ENCODE results near the gene TRAIP.

TRAIP gene

GRCh38 chr3:49842843-49843517 lies 13.4 kb downstream of the TRAIP start:
- Mint-ChIP-seq H3K4me3 (no peak overlapping the region), H3K27ac (peak overlapping the region; percentile 50), H3K36me3 (ENCODE audit: low read depth) (peaks cover 25% of the 10 kb centered on the region), H3K9me3 (no peaks in the 10 kb centered on the region), H3K4me1 (peaks cover 8% of the 10 kb centered on the region), H3K27me3 (ENCODE audit: low read depth, poor library complexity) (peaks cover 2% of the 10 kb centered on the region)
- TF ChIP-seq, protein P1, sequence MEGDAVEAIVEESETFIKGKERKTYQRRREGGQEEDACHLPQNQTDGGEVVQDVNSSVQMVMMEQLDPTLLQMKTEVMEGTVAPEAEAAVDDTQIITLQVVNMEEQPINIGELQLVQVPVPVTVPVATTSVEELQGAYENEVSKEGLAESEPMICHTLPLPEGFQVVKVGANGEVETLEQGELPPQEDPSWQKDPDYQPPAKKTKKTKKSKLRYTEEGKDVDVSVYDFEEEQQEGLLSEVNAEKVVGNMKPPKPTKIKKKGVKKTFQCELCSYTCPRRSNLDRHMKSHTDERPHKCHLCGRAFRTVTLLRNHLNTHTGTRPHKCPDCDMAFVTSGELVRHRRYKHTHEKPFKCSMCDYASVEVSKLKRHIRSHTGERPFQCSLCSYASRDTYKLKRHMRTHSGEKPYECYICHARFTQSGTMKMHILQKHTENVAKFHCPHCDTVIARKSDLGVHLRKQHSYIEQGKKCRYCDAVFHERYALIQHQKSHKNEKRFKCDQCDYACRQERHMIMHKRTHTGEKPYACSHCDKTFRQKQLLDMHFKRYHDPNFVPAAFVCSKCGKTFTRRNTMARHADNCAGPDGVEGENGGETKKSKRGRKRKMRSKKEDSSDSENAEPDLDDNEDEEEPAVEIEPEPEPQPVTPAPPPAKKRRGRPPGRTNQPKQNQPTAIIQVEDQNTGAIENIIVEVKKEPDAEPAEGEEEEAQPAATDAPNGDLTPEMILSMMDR (IDR thresholded peaks at IDR 0.05) = no peak
- DNase-seq = no peak

- TF ChIP-seq, protein P1 (IDR thresholded peaks at IDR 0.05) = no peak
- Mint-ChIP-seq H3K27me3 (ENCODE audit: low read depth, poor library complexity) (peaks cover 2% of the 10 kb centered on the region), H3K27ac (no peak overlapping the region), H3K4me1 (peaks cover 8% of the 10 kb centered on the region), H3K36me3 (ENCODE audit: low read depth) (peaks cover 26% of the 10 kb centered on the region), H3K4me3 (no peak overlapping the region), H3K9me3 (no peaks in the 10 kb centered on the region)
- DNase-seq = no peak
Measured at GRCh38 chr3:49841806-49842205, 14.6 kb downstream of the TRAIP start.

- TF ChIP-seq, protein P1 (IDR thresholded peaks at IDR 0.05) = peak; percentile 29
- peaks cover 8% of the 10 kb centered on the region for H3K4me1 Mint-ChIP-seq
- peak overlapping the region; percentile 90 for H3K27ac Mint-ChIP-seq
- H3K27me3 Mint-ChIP-seq (ENCODE audit: low read depth, poor library complexity) = peaks cover 2% of the 10 kb centered on the region
- DNase-seq = peak; percentile 26
- peaks cover 32% of the 10 kb centered on the region for H3K36me3 Mint-ChIP-seq (ENCODE audit: low read depth)
- no peak overlapping the region for H3K4me3 Mint-ChIP-seq
- no peaks in the 10 kb centered on the region for H3K9me3 Mint-ChIP-seq
Measured at GRCh38 chr3:49841126-49841696, 15.2 kb downstream of the TRAIP start.

DNA sequence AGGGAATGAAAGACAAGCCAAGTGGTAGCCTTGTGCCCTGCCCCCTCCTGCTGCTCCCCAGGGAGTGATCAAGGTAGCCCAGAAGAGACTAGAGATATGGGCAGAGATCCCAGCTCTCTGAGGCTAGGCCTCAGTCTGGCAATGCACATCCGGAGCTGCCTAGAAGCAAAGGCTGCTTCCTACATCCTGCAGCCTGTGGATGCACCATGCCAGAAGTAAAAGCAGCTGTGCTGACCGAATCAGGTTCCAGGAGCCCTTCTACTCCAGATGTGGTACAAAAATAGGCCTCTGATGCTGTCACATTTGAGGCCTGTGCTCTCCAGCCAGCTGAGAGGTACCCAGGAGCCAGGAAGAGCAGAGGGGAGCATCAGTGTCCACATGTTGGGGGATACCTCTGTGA lies 16.0 kb downstream of the TRAIP start:
- H3K27me3 Mint-ChIP-seq (ENCODE audit: low read depth, poor library complexity) = peaks cover 2% of the 10 kb centered on the region
- TF ChIP-seq, protein P1 (IDR thresholded peaks at IDR 0.05) = no peak
- H3K4me1 Mint-ChIP-seq = peaks cover 8% of the 10 kb centered on the region
- H3K4me3 Mint-ChIP-seq = no peak overlapping the region
- H3K27ac Mint-ChIP-seq = no peak overlapping the region
- no peaks in the 10 kb centered on the region for H3K9me3 Mint-ChIP-seq
- DNase-seq = no peak
- peaks cover 31% of the 10 kb centered on the region for H3K36me3 Mint-ChIP-seq (ENCODE audit: low read depth)

- H3K4me1 Mint-ChIP-seq = peaks cover 8% of the 10 kb centered on the region
- H3K36me3 Mint-ChIP-seq (ENCODE audit: low read depth) = peaks cover 36% of the 10 kb centered on the region
- DNase-seq = peak; percentile 81
- H3K9me3 Mint-ChIP-seq = no peaks in the 10 kb centered on the region
- TF ChIP-seq, protein P1 (IDR thresholded peaks at IDR 0.05) = peak; percentile 84
- peaks cover 2% of the 10 kb centered on the region for H3K27me3 Mint-ChIP-seq (ENCODE audit: low read depth, poor library complexity)
- H3K27ac Mint-ChIP-seq = no peak overlapping the region
- no peak overlapping the region for H3K4me3 Mint-ChIP-seq
Measured at GRCh38 chr3:49839193-49839809, 17.1 kb downstream of the TRAIP start.
